KOPT-K1 (cell line): Measurements from ENCODE around the gene TWSG1.

Experiments used
- H3K27ac ChIP-seq: fragments of 200-600 bp; sonication (generic); 2 replicates; pipeline ENCODE4 v1.5.1; 2016; ENCODE audit warnings: antibody characterized with exemption, mild to moderate bottlenecking, low read depth, low read length; ENCODE audit not compliant: poor library complexity, severe bottlenecking
- H3K36me3 ChIP-seq: fragments of 200-600 bp; sonication (generic); 2 replicates; pipeline ENCODE4 v1.5.1; 2017; ENCODE audit warnings: antibody characterized with exemption, mild to moderate bottlenecking, low read length, moderate library complexity; ENCODE audit not compliant: insufficient read depth
- H3K9me3 ChIP-seq: fragments of 200-600 bp; sonication (generic); 2 replicates; pipeline ENCODE4 v1.5.1; 2017; ENCODE audit warnings: antibody characterized with exemption, low read length, mild to moderate bottlenecking; ENCODE audit not compliant: insufficient read depth, poor library complexity, severe bottlenecking

TWSG1 gene

GRCh38 chr18:9334329-9334972 lies at the start of gene TWSG1:
Gene TWSG1 (plus strand): TSS chr18:9334773. CDS start chr18:9337230, 2,457 bp downstream.
- Histone ChIP-seq H3K27ac (peak within 1 kb of the TSS; percentile 71), H3K36me3 (peaks cover 18% of the 10 kb centered on the region; the same call in 1 of the 2 replicates), H3K9me3 (peaks cover 9% of the 10 kb centered on the region)

GRCh38 chr18:9285604-9286003 lies 49.0 kb upstream of the TWSG1 start:
- peaks cover 2% of the 10 kb centered on the region for H3K9me3 ChIP-seq
- peaks cover 10% of the 10 kb centered on the region for H3K36me3 ChIP-seq
- no peak overlapping the region for H3K27ac ChIP-seq

- H3K27ac ChIP-seq, result no peak overlapping the region
- H3K36me3 ChIP-seq, result peaks cover 2% of the 10 kb centered on the region; the same call in 1 of the 2 replicates
- H3K9me3 ChIP-seq, result peaks cover 8% of the 10 kb centered on the region
Measured at GRCh38 chr18:9287036-9287435, 47.5 kb upstream of the TWSG1 start.

- no peaks in the 10 kb centered on the region for H3K36me3 ChIP-seq
- H3K27ac ChIP-seq, result no peak overlapping the region
- H3K9me3 ChIP-seq, result peaks cover 30% of the 10 kb centered on the region
Measured at GRCh38 chr18:9289698-9290097, 44.9 kb upstream of the TWSG1 start.

- Histone ChIP-seq H3K9me3 (peaks cover 30% of the 10 kb centered on the region), H3K36me3 (no peaks in the 10 kb centered on the region), H3K27ac (no peak overlapping the region)
Measured at GRCh38 chr18:9290156-9290555, 44.4 kb upstream of the TWSG1 start.

- Histone ChIP-seq H3K27ac (no peak overlapping the region), H3K36me3 (no peaks in the 10 kb centered on the region), H3K9me3 (peaks cover 30% of the 10 kb centered on the region)
Measured at GRCh38 chr18:9292047-9292446, 42.5 kb upstream of the TWSG1 start.

GRCh38 chr18:9293948-9294347 lies 40.6 kb upstream of the TWSG1 start:
- Histone ChIP-seq H3K36me3 (no peaks in the 10 kb centered on the region), H3K27ac (no peak overlapping the region), H3K9me3 (peaks cover 30% of the 10 kb centered on the region)

GRCh38 chr18:9296233-9297006 lies 38.2 kb upstream of the TWSG1 start:
- Histone ChIP-seq H3K27ac (no peak overlapping the region), H3K9me3 (peaks cover 22% of the 10 kb centered on the region), H3K36me3 (no peaks in the 10 kb centered on the region)

- Histone ChIP-seq H3K9me3 (peaks cover 22% of the 10 kb centered on the region), H3K36me3 (no peaks in the 10 kb centered on the region), H3K27ac (no peak overlapping the region)
Measured at GRCh38 chr18:9297007-9297393, 37.6 kb upstream of the TWSG1 start.

- Histone ChIP-seq H3K36me3 (no peaks in the 10 kb centered on the region), H3K9me3 (peaks cover 21% of the 10 kb centered on the region), H3K27ac (no peak overlapping the region)
Measured at GRCh38 chr18:9304388-9305070, 30.0 kb upstream of the TWSG1 start.

- H3K27ac ChIP-seq, result no peak overlapping the region
- no peaks in the 10 kb centered on the region for H3K9me3 ChIP-seq
- no peaks in the 10 kb centered on the region for H3K36me3 ChIP-seq
Measured at GRCh38 chr18:9319333-9319732, 15.2 kb upstream of the TWSG1 start.

GRCh38 chr18:9321017-9321452 lies 13.5 kb upstream of the TWSG1 start:
- Histone ChIP-seq H3K9me3 (no peaks in the 10 kb centered on the region), H3K27ac (no peak overlapping the region), H3K36me3 (no peaks in the 10 kb centered on the region)

- no peaks in the 10 kb centered on the region for H3K36me3 ChIP-seq
- H3K27ac ChIP-seq, result no peak overlapping the region
- H3K9me3 ChIP-seq, result no peaks in the 10 kb centered on the region
Measured at GRCh38 chr18:9321736-9322135, 12.8 kb upstream of the TWSG1 start.

- no peaks in the 10 kb centered on the region for H3K9me3 ChIP-seq
- no peak overlapping the region for H3K27ac ChIP-seq
- H3K36me3 ChIP-seq, result no peaks in the 10 kb centered on the region
Measured at GRCh38 chr18:9322744-9323143, 11.8 kb upstream of the TWSG1 start.

- H3K9me3 ChIP-seq, result peaks cover 8% of the 10 kb centered on the region
- no peaks in the 10 kb centered on the region for H3K36me3 ChIP-seq
- no peak overlapping the region for H3K27ac ChIP-seq
Measured at GRCh38 chr18:9323750-9324445, 10.7 kb upstream of the TWSG1 start.
